ENCODE measurements around the gene NPR3. TPM values are rescaled to one million over a fixed set of nuclear protein-coding genes. Genes with fewer than 3 reads are reported as not detected.

Gene NPR3
- total and polyA plus RNA-seq, 4 donors = 0.70 to 15.4 (median 2.2) TPM

GRCh38 chr5:32778403-32778802 lies 67.3 kb downstream of the NPR3 start:
- TF ChIP-seq FOXA1 (IDR thresholded peaks at IDR 0.05) = no peak
- peak in 1 of 2 donors; percentile 13 for TF ChIP-seq RXRA (IDR thresholded peaks at IDR 0.05)
- peak; percentile 37 to 39 for TF ChIP-seq HNF4A (conservative IDR thresholded peaks at IDR 0.05)
- H3K27me3 ChIP-seq (ENCODE audit: control insufficient read depth in 4 of 4, insufficient read depth in 4 of 4, low read length in 3 of 4) = no peaks in the 10 kb centered on the region

GRCh38 chr5:32779754-32780415 lies 68.8 kb downstream of the NPR3 start:
- no peaks in the 10 kb centered on the region for H3K4me1 ChIP-seq (ENCODE audit: control insufficient read depth in 4 of 4, insufficient read depth in 4 of 4, low read length in 3 of 4)

More at GRCh38 chr5:32778403-32778802, 67.3 kb downstream of the NPR3 start:
- H3K9ac ChIP-seq (ENCODE audit: low read depth in 1 of 2, low read length in 2 of 2) = no peak overlapping the region
- peaks cover 0 to 2% (median 0%) of the 10 kb centered on the region in 4 donors for H3K36me3 ChIP-seq (ENCODE audit: control insufficient read depth in 4 of 4, insufficient read depth in 3 of 4, low read depth in 1 of 4, low read length in 3 of 4)
- H3K4me1 ChIP-seq (ENCODE audit: control insufficient read depth in 4 of 4, insufficient read depth in 4 of 4, low read length in 3 of 4) = no peaks in the 10 kb centered on the region
- no peak overlapping the region for H3K27ac ChIP-seq (ENCODE audit: low read depth in 1 of 2, low read length in 2 of 2)
- no peak for DNase-seq (ENCODE audit: low spot score)
- peaks cover 0 to 4% (median 0%) of the 10 kb centered on the region in 4 donors for H3K9me3 ChIP-seq (ENCODE audit: control insufficient read depth in 4 of 4, low read length in 3 of 4)
- no peak overlapping the region for H3K4me3 ChIP-seq (ENCODE audit: low read depth in 1 of 3, low read length in 3 of 3)
- WGBS = 92% methylated on average over 2 of the region's 2 CpGs

GRCh38 chr5:32780508-32780919 lies 69.4 kb downstream of the NPR3 start:
- no peak overlapping the region for H3K9ac ChIP-seq (ENCODE audit: low read depth in 1 of 2, low read length in 2 of 2)
- peaks cover 0 to 2% (median 0%) of the 10 kb centered on the region in 4 donors for H3K36me3 ChIP-seq (ENCODE audit: control insufficient read depth in 4 of 4, insufficient read depth in 3 of 4, low read depth in 1 of 4, low read length in 3 of 4)
- no peaks in the 10 kb centered on the region for H3K4me1 ChIP-seq (ENCODE audit: control insufficient read depth in 4 of 4, insufficient read depth in 4 of 4, low read length in 3 of 4)
- DNase-seq (ENCODE audit: low spot score) = no peak
- H3K9me3 ChIP-seq (ENCODE audit: control insufficient read depth in 4 of 4, low read length in 3 of 4) = peaks cover 0 to 4% (median 0%) of the 10 kb centered on the region in 4 donors
- no peaks in the 10 kb centered on the region for H3K27me3 ChIP-seq (ENCODE audit: control insufficient read depth in 4 of 4, insufficient read depth in 4 of 4, low read length in 3 of 4)
- H3K4me3 ChIP-seq (ENCODE audit: low read depth in 1 of 3, low read length in 3 of 3) = no peak overlapping the region
- 91% methylated on average over 10 of the region's 10 CpGs for WGBS
- no peak overlapping the region for H3K27ac ChIP-seq (ENCODE audit: low read depth in 1 of 2, low read length in 2 of 2)
- TF ChIP-seq MAX (IDR thresholded peaks at IDR 0.05) = no peak
- TF ChIP-seq NR2F2 (IDR thresholded peaks at IDR 0.05) = no peak
- TF ChIP-seq RAD21 (IDR thresholded peaks at IDR 0.05) = no peak
- TF ChIP-seq REST (IDR thresholded peaks at IDR 0.05) = no peak
- TF ChIP-seq YY1 (IDR thresholded peaks at IDR 0.05) = no peak
- TF ChIP-seq FOXA1 (IDR thresholded peaks at IDR 0.05) = no peak
- no peak for TF ChIP-seq ZBTB33 (IDR thresholded peaks at IDR 0.05)
- TF ChIP-seq JUND (IDR thresholded peaks at IDR 0.05) = no peak

More at GRCh38 chr5:32779754-32780415, 68.8 kb downstream of the NPR3 start:
- Histone ChIP-seq H3K9me3 (ENCODE audit: control insufficient read depth in 4 of 4, low read length in 3 of 4) (peaks cover 0 to 4% (median 0%) of the 10 kb centered on the region in 4 donors), H3K9ac (ENCODE audit: low read depth in 1 of 2, low read length in 2 of 2) (no peak overlapping the region), H3K27ac (ENCODE audit: low read depth in 1 of 2, low read length in 2 of 2) (no peak overlapping the region), H3K36me3 (ENCODE audit: control insufficient read depth in 4 of 4, insufficient read depth in 3 of 4, low read depth in 1 of 4, low read length in 3 of 4) (peaks cover 0 to 2% (median 0%) of the 10 kb centered on the region in 4 donors), H3K4me3 (ENCODE audit: low read depth in 1 of 3, low read length in 3 of 3) (no peak overlapping the region), H3K27me3 (ENCODE audit: control insufficient read depth in 4 of 4, insufficient read depth in 4 of 4, low read length in 3 of 4) (no peaks in the 10 kb centered on the region)
- WGBS = 91% methylated on average over 5 of the region's 5 CpGs
- TF ChIP-seq MAX (IDR thresholded peaks at IDR 0.05) (no peak), CTCF (IDR thresholded peaks at IDR 0.05; ENCODE audit: low read depth, low read length, missing input control) (no peak), SP1 (IDR thresholded peaks at IDR 0.05) (no peak), HNF4A (conservative IDR thresholded peaks at IDR 0.05) (no peak), NR2F2 (IDR thresholded peaks at IDR 0.05) (no peak), HNF4G (IDR thresholded peaks at IDR 0.05) (no peak), RAD21 (IDR thresholded peaks at IDR 0.05) (no peak), RXRA (IDR thresholded peaks at IDR 0.05) (no peak), JUND (IDR thresholded peaks at IDR 0.05) (no peak)
- no peak for DNase-seq (ENCODE audit: low spot score)

Data from liver (tissue), 9 donors.